DMS114 treated with DMSO at 0.1 percent for 48 hours (cell line): ENCODE results near the gene GTF2IRD1.
"Not testable (repeated sequence)": the region's sequence is repeated elsewhere in the genome, so short reads cannot be mapped to it uniquely, and the experiment has no call there.

Experiments used
- DNase-seq: peaks from one replicate; lab custom pipeline; 2025; ENCODE audit not compliant: unreplicated experiment; lab: John Stamatoyannopoulos, UW

The GTF2IRD1 gene

DNA sequence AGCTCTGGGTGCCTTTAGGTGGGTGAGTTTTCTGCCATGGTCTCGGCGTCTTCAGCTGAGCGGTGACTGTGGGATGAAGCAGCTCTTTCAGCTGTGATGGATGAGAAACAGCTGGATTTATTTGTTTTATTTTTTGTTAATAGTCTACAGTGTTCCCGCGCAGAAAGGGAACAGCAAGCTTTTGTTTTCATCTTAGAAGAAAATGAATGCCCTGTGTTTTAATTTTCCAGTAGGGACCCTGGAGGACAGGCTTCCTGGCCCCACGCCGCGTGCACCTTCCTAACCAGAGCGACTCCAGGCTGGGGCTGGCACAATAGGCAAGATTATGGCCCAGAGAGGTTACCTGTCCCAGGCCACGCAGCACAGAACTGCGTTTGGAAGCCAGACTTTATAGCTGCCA is 57.6 kb downstream of the GTF2IRD1 start:
- no peak for DNase-seq

DNA sequence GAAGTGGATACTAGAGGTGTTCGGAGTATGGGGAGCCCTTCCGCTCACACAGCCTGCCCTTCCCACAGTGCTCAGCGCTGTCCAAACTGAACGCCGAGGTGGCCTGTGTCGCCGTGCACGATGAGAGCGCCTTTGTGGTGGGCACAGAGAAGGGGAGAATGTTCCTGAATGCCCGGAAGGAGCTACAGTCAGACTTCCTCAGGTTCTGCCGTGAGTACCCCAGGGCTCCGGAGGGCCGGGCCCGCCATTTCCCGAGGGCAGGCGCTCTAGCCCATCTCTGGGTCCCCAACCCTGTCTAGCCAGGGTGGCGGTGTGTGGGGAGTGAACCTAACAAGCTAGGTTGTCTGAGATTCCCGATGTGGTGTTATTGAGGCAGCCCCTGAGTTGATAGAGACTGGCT is 59.1 kb downstream of the GTF2IRD1 start:
- no peak for DNase-seq

DNA sequence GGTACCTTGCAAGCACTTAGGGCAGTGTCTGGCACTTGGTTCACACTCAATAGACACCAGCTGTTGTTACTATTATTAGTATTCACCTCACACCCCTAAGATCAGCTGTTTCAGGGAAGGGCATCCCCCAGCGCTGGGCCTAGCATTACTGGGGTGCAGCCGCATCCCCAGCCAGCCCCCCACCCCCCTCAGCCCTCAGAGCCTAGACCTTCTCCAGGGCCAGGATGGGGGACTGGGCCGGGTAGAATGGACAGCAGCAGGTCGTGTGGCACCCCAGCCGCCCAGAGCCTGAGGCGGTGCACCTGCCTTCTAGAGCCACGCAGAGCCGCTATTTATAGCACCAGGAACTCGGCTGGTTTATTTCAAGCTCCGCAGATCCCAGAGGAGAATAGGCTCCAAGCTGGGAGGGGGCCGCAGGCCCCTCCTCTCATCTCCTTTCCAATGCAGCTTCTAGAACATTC is 60.5 kb downstream of the GTF2IRD1 start:
- DNase-seq: no peak

DNA sequence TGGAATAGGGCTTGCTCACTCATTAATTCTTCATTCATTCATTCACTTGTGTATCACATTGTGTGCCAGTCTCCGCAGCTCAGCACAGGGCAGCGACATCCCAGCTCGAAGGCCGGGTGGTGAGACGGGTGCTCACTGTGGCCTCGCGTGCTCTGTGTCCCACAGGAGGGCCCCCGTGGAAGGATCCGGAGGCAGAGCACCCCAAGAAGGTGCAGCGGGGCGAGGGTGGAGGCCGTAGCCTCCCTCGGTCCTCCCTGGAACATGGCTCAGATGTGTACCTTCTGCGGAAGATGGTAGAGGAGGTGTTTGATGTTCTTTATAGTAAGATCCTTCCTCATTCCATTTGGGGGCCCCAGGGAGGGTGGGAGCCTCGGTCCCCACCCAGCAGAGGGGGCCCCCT is 61.6 kb downstream of the GTF2IRD1 start:
- DNase-seq: no peak

DNA sequence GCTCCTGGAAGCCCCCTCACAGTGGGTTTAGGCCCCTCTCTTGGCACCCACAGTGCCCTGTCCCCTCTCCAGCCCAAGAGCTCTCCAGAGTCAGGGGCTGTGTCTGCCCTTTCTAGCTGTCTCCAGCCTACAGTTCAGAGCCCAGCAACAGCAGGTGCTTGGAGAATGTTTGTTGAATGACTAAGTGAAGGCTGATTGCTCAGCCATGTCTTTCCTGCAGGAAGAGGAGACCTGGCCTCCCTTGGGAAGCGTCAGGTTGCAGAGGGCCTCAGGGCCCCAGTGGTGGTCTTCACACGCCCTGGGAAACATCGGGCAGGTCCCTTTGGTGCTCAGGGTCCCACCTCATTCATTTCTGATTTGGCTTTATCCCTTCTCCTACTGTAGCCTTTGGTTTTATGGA is 62.5 kb downstream of the GTF2IRD1 start:
- DNase-seq: no peak

DNA sequence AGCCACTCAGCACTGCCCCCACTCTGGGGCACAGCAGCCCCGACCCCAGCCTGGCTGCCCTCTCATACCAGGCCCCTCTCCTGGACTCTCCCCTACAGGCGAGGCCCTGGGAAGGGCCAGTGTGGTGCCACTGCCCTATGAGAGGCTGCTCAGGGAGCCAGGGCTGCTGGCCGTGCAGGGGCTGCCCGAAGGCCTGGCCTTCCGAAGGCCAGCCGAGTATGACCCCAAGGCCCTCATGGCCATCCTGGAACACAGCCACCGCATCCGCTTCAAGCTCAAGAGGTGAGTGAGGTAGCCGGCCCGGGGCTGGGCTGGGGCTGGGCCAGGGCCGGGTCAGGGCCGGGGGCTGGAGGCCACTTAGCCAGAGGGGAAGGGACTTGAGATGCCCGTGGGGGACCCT is 64.3 kb downstream of the GTF2IRD1 start:
- DNase-seq: no peak

DNA sequence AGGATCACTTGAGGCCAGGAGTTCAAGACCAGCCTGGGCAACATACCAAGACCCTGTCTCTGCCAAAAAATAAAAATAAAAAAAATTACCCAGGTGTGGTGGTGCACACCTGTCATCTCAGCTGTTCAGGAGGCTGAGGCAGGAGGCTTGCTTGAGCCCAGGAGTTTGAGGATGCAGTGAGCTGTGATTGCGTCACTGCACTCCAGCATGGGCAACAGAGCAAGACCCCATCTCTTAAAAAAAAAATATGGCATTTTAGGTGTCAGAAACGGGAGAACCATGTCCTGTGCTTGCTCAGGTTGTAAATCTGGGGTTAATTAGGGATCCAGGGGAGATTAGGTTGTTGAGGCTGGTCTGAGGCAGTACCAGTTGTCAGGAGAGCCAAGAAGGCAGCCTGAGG is 64.9 kb downstream of the GTF2IRD1 start:
- no peak for DNase-seq

DNA sequence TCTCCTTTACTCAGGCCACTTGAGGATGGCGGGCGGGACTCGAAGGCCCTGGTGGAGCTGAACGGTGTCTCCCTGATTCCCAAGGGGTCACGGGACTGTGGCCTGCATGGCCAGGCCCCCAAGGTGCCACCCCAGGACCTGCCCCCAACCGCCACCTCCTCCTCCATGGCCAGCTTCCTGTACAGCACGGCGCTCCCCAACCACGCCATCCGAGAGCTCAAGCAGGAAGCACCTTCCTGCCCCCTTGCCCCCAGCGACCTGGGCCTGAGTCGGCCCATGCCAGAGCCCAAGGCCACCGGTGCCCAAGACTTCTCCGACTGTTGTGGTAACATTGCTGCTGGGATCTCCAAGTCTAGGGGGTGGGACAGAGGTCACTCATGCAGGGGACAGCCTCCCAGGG is 65.7 kb downstream of the GTF2IRD1 start:
- DNase-seq: no peak

DNA sequence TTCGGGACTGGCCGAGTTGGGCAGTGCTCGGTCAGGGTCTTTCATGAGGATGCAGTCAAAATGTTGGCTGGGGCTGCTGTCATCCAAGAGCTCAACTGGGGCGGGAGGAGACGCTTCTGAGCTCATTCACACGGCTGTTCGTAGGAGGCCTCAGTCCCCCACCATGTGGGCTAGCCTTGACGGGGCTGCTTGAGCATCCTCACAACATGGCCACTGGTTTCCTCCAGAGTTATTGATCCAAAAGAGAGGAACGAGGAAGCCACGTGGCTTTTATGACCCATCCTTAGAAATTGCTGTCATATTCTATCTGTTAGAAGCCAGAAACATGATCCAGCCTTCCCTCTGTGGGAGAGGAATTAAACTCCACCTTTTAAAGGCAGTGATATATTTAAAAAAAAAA is 68.1 kb downstream of the GTF2IRD1 start:
- no peak for DNase-seq

DNA sequence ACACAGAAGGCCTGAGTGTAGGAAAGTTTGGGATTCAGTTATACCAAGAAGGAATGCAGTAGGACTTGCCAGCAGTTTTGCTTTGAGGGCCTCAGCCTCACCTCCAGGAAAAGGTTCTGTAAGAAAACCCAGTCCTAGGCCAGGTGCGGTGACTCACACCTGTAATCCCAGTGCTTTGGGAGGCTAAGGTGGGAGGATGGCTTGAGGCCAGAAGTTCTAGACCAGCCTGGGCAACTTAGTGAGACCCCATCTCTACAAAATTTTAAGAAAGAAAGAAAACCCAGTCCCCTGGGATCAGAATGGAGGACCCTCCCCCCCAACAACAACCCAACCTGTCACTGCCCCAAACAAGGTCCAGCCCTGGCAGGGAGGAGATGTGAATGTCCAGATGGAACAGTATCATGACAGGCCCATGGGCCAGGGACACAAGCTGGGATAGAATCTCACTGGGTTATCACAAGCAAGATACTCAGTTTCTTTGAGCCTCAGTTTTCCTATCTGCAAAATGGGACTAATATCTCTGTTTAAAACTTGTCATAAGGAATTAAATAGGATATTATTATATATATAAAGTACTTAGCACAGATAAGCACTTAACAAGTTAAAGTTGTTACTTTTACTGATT is 68.7 kb downstream of the GTF2IRD1 start:
- DNase-seq: no peak

DNA sequence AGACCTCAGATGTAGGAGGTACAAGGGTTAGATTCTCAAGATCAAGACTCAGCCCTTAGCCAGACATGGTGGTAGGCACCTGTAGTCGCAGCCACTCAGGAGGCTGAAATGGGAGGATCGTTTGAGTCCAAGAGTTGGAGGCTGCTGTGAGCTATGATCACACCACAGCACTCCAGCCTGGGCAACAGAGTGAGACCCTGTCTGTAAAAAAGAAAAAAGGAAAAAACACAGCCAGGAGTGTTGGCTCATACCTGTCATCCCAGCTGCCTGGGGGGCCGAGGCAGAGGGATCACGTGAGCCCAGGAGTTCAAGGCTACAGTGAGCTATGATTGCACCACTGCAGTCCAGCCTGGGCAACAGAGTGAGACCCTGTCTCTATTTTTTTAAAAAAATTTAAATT is 69.3 kb downstream of the GTF2IRD1 start:
- no peak for DNase-seq

DNA sequence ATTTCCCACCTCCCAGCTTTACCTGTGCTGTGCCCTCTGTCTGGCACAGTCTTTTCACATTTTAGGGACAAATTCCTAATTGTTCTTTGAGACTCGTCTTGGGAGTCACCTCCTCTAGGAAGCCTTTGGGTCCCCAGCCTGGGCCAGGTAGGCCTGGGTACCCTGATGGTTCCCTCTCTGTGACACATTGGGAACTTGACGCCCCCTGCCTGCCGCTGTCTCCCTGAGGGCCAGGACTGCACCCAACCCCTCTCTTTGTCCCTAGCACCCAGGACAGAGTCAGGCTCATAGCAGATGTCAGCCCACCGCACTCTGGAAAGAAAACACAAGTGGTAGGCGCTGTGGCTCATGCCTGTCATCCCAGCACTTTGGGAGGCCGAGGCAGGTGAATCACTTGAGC is 71.4 kb downstream of the GTF2IRD1 start:
- DNase-seq: no peak

DNA sequence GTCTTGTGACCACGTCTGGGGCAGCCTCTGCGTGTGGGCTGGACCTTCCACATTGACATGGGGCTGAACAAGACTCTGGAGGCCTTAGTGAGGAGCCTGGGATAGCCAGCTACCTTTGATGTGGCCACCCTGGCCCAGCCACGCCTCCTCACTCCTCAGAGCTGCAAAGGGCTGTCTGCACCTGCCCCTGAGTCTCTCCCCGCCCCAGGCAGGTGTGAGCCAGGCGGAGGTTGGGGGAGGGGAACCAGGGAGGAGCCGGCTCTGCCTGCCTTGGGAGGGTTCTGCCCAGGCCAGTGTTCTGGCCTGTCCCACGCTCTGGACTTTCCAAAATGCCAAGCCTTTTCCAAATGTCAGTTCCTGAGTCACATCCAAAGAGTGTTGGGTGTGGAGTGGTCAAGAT is 72.2 kb downstream of the GTF2IRD1 start:
- DNase-seq: no peak

DNA sequence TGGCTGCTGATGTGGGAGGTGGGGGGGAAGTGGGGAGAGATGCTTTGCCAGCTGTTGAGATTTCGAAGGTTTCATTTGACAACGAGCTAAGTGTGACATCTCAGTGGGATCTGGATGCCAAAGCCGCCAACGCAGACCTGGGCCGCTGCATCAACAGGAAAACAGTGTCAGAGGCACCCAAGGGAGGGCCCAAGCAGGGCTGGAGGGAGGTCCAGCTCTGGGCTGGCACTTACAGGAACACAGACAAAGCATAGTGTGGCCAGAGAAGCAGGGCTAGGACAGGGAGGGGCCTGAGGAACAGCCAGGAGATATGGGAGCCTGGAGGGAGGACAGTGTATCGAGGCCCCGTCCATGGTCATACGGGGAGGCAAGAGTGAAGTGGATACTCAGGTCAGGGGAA is 73.1 kb downstream of the GTF2IRD1 start:
- no peak for DNase-seq

DNA sequence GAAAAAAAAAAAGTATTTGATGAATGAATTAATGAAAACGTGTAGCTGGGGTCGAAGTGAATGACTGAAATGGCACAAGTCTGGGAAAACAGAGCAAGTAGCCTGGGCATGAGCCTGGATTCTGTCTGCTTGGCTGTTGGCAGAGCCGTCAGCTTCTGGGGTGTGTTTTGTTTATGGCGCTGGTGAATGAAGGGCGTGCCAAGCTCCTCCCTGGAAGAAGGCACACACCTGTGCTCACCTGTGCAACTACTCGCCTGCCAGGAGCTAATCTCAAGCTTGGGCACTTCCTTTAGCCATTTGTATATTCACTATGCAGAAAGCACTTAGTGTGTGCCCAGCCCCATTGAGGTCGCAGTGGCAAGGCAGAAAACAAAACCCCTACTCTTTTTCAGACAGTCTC is 74.1 kb downstream of the GTF2IRD1 start:
- no peak for DNase-seq

DNA sequence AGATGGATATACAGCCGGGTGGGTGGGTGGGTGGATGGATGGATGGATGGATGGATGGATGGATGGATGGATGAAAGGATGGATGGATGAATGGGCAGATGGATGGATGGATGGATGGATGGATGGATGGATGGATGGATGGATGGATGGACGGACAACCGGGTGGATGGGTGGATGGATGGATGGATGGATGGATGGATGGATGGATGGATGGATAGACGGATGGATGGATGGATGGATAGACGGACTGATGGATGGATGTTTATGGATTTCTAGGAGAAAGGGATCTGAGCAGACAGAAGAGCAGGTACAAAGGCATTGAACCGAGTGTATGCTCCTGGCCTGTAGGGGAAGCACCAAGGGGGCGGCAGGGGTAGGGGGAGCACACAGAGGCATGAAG is 75.1 kb downstream of the GTF2IRD1 start:
- not testable (repeated sequence) for DNase-seq

DNA sequence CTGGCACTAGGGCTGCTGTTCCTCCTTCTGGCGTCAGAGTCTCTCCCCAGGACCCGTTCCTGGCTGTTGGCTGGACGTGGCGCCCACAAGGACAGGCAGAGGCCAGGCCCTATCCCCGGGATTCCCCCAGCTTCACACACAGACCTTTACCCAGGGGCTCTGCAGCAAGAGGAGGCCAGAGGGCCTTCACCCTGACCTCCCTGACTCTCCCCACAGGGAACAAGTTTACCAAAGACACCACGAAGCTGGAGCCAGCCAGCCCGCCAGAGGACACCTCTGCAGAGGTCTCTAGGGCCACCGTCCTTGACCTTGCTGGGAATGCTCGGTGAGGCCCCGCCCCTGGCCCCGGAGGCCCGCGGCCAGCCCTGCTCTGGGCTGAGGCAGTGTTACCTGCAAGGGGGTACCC is 82.2 kb downstream of the GTF2IRD1 start:
- DNase-seq: no peak

DNA sequence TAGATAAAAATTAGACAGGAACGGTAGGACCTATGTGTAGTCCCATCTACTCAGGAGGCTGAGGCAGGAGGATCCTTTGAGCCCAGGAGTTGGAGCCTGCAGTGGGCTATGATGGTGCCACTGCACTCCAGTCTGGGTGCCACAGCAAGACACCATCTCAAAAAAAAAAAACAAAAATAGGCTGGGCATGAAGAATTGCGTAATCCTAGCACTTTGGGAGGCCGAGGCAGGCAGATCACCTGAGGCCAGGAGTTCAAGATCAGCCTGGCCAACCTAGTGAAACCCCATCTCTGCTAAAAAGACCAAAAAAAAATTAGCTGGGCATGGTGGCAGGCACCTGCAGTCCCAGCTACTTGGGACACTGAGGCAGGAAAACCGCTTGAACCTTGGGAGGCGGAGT is 88.2 kb downstream of the GTF2IRD1 start:
- DNase-seq: not testable (repeated sequence)

DNA sequence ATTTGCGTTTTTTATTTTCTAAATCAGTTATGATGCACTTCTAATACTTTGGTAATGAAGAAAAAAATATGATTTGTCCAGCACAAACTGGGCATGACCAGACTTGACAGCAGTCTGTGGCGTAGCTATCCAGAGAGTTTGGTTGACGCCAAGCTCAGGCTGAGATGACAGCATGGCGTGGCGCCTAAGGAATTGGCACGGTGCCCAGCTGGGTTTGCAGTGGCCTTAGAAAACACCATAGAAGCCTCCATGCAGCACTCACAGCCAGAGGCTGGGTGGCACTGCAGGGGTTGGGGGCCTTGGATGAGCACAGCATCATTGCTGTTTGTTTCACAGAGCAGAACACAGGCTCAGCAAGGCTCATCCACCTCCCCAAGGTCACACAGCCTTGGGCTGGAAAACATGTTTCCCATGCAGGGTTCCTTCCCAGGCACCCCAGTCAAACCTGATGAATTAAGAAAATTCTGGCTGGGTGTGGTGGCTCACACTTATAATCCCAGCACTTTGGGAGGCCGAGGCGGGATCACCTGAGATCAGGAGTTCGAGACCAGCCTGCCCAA is 88.9 kb downstream of the GTF2IRD1 start:
- no peak for DNase-seq

DNA sequence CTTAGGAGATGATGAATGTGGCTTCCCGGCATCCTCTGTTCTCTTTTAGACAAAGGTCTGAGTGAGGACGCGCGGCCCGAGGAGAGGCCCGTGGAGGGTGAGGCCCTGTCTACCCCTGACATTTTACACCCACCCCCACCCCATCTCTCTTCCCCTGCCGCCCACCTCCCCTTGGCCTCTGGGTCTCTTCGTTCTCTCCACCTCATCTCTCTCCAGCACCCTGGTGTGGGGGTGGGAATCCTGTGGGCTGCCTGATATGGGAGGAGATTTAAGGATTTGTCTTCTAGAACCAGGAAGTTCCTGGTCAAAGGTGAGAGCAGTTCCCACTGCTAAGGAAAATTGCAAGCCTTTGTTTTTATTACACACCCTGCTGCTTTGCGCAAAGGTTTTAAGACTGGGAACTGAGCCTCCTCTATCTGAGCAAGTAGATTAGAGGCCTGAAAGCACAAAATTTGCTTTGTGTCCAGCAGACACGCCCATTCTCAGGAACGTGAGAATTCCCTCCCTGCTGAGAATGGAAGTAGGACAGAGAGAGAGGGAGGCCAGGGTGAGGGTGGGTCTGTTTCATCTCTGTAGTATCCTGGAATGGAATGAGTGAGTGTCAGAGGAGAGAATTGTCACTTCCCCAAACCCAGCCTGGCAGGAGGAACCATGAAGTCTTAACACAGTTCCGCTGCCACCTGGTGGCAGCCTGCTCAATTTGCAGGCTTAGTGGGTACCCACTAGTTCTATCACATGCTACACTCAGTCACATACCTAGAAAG is 91.2 kb downstream of the GTF2IRD1 start:
- DNase-seq: no peak

DNA sequence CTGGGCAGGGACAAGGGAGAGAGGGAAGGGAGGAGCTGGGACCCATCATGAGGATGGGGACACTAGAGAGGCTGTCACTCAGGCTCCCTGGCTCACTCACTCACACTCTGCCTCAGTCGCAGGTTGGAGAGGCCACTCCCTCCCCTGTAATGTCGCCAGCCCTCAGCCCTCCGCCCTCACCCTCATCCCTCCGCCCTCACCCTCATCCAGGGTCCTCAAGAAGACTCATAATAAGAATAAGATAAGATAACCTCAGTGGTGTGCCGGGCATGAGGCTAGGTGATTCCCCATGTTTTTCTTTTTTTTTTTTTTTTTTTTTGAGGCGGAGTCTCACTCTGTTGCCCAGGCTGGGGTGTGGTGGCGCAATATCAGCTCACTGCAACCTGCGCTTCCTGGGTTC is 92.2 kb downstream of the GTF2IRD1 start:
- no peak for DNase-seq

DNA sequence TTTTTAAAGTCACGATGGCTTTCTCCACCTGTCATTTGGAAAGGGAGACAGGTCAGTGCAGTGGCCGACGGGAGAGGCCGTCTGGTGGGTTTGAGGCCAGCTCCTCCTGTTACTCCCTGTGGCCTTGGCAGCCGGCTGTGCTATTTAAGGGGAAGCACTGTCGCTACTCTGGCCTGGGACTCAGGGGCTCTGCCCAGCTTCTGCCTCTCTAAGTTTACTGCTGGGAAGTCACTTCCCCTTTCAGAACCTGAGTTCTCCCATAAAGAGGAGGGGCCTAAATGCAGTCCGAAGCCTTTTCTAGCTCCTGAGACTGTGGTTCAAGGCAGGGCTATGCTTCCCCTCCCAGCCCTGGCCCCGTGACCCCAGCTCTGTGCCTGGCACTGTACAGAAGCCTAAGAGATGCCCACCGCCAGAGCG is 99.9 kb downstream of the GTF2IRD1 start:
- not testable (repeated sequence) for DNase-seq
